GM18526 (cell line): ENCODE measurements around the gene MYL12B.

ENCODE experiments used
- POLR2A ChIP-seq: IDR thresholded peaks from 3 replicates; pipeline ENCODE4 v1.6.1; 2011; ENCODE audit not compliant: insufficient read length; ENCODE audit errors: extremely low read depth

Gene MYL12B

GRCh38 chr18:3266062-3266608, 4.2 kb downstream of the MYL12B start:
- no peak for TF ChIP-seq POLR2A

- no peak for TF ChIP-seq POLR2A
These were observed 6.4 kb downstream of the MYL12B start for GRCh38 chr18:3268306-3268705.

GRCh38 chr18:3269241-3269913, 7.4 kb downstream of the MYL12B start:
- TF ChIP-seq POLR2A = no peak

GRCh38 chr18:3269914-3270299, 8.0 kb downstream of the MYL12B start:
- TF ChIP-seq POLR2A = no peak

GRCh38 chr18:3273042-3273441, 11.1 kb downstream of the MYL12B start:
- no peak for TF ChIP-seq POLR2A

- no peak for TF ChIP-seq POLR2A
These were observed 17.6 kb downstream of the MYL12B start for GRCh38 chr18:3279201-3280185.

GRCh38 chr18:3281456-3282400, 19.8 kb downstream of the MYL12B start:
- TF ChIP-seq POLR2A = no peak

- no peak for TF ChIP-seq POLR2A
These were observed 21.4 kb downstream of the MYL12B start for GRCh38 chr18:3283253-3283863.

GRCh38 chr18:3283908-3284307, 22.0 kb downstream of the MYL12B start:
- no peak for TF ChIP-seq POLR2A

GRCh38 chr18:3284501-3284900, 22.6 kb downstream of the MYL12B start:
- no peak for TF ChIP-seq POLR2A

GRCh38 chr18:3286159-3286558, 24.2 kb downstream of the MYL12B start:
- no peak for TF ChIP-seq POLR2A

- no peak for TF ChIP-seq POLR2A
These were observed 31.4 kb downstream of the MYL12B start for GRCh38 chr18:3293196-3293951.

GRCh38 chr18:3294435-3295080, 32.6 kb downstream of the MYL12B start:
- no peak for TF ChIP-seq POLR2A
